CD8-positive, alpha-beta memory T cell (primary cell): Measurements from ENCODE around the gene RAET1E. TPM values are rescaled to one million over a fixed set of nuclear protein-coding genes. Genes with fewer than 3 reads are reported as not detected.
A peak's percentile ranks its signal among the peaks of the same experiment; 100 is the strongest.
"Not testable (repeated sequence)": the region's sequence is repeated elsewhere in the genome, so short reads cannot be mapped to it uniquely, and the experiment has no call there.

Experiments used
- CTCF ChIA-PET: fragments of 350-600 bp; sonication (Branson Sonifier 250); formaldehyde crosslinking; loops from one replicate; lab custom pipeline; 2021; ENCODE audit warnings: antibody characterized with exemption; lab: Charles Lee
- POLR2A ChIA-PET: fragments of 350-600 bp; sonication (Branson Sonifier 250); formaldehyde crosslinking; loops from one replicate; lab custom pipeline; 2021; ENCODE audit warnings: antibody characterized with exemption; lab: Charles Lee
- DNase-seq, 5 donors: peaks; one replicate each; pipeline versions ENCODE4 v3.0.0 to v3.0.0-alpha.2; 2020 to 2022; ENCODE audit warnings: mixed read lengths in 1 of 5
- H3K27ac ChIP-seq: one replicate; pipeline ENCODE4 v1.7.0; 2013; ENCODE audit warnings: low read depth, mild to moderate bottlenecking, low read length, moderate library complexity
- H3K27me3 ChIP-seq: 2 replicates; pipeline ENCODE4 v1.7.0; 2013; ENCODE audit warnings: low read length, mild to moderate bottlenecking; ENCODE audit not compliant: insufficient read depth, poor library complexity, severe bottlenecking
- H3K36me3 ChIP-seq: 2 replicates; pipeline ENCODE4 v1.7.0; 2013; ENCODE audit warnings: mild to moderate bottlenecking, low read length, moderate library complexity; ENCODE audit not compliant: insufficient read depth
- H3K4me1 ChIP-seq: 2 replicates; pipeline ENCODE4 v1.7.0; 2013; ENCODE audit warnings: mild to moderate bottlenecking, low read length, moderate library complexity; ENCODE audit not compliant: insufficient read depth
- H3K4me3 ChIP-seq: 2 replicates; pipeline ENCODE4 v1.7.0; 2013; ENCODE audit warnings: mild to moderate bottlenecking, low read length
- H3K9me3 ChIP-seq: 2 replicates; pipeline ENCODE4 v1.7.0; 2013; ENCODE audit warnings: mild to moderate bottlenecking, low read length
- H3K27ac Mint-ChIP-seq, 8 donors: one replicate each; pipeline ENCODE4 v1.8.0; 2020 to 2021; ENCODE audit warnings: mixed read lengths in 8 of 8, mild to moderate bottlenecking in 6 of 8, inconsistent platforms in 3 of 8, moderate library complexity in 3 of 8
- H3K27me3 Mint-ChIP-seq, 2 donors: one replicate each; pipeline ENCODE4 v1.8.0; 2020 to 2021; ENCODE audit warnings: mixed read lengths in 2 of 2, mild to moderate bottlenecking in 1 of 2, moderate library complexity in 1 of 2
- H3K36me3 Mint-ChIP-seq, 3 donors: one replicate each; pipeline ENCODE4 v1.8.0; 2020 to 2021; ENCODE audit warnings: mixed read lengths in 3 of 3, inconsistent platforms in 1 of 3, mild to moderate bottlenecking in 1 of 3
- H3K4me1 Mint-ChIP-seq, 3 donors: one replicate each; pipeline ENCODE4 v1.8.0; 2020 to 2021; ENCODE audit warnings: mixed read lengths in 3 of 3, inconsistent platforms in 1 of 3, mild to moderate bottlenecking in 1 of 3
- H3K4me3 Mint-ChIP-seq, 7 donors: one replicate each; pipeline ENCODE4 v1.8.0; 2020 to 2021; ENCODE audit warnings: mixed read lengths in 7 of 7, mild to moderate bottlenecking in 6 of 7, moderate library complexity in 4 of 7, inconsistent platforms in 2 of 7
- H3K9me3 Mint-ChIP-seq, 5 donors: one replicate each; pipeline ENCODE4 v1.8.0; 2020 to 2022; ENCODE audit warnings: mixed read lengths in 5 of 5, mild to moderate bottlenecking in 3 of 5, moderate library complexity in 2 of 5, inconsistent platforms in 1 of 5
- polyA plus RNA-seq: library from polyadenylated mRNA; unstranded; fragments of 300-500 nt; fragmentation: Illumina TruSeq; gene quantifications from one replicate; pipeline ENCODE4 v1.2.3, GENCODE V29; 2021
- total RNA-seq, 2 experiments: library from RNA; stranded (reverse); gene quantifications; one replicate each; pipeline ENCODE4 v1.2.3, GENCODE V29; 2021

RAET1E gene
- total and polyA plus RNA-seq, 3 experiments from 2014 or later: not detected

GRCh38 chr6:149869275-149869892 lies 28.5 kb downstream of the RAET1E start:
- H3K36me3 Mint-ChIP-seq: peaks cover 0 to 4% (median 0%) of the 10 kb centered on the region in 3 donors
- H3K4me3 ChIP-seq: no peak overlapping the region
- no peaks in the 10 kb centered on the region for H3K9me3 ChIP-seq
- peaks cover 8 to 28% of the 10 kb centered on the region in 2 donors for H3K27me3 Mint-ChIP-seq
- H3K9me3 Mint-ChIP-seq: peaks cover 0 to 13% (median 4%) of the 10 kb centered on the region in 5 donors
- H3K27ac ChIP-seq: no peak overlapping the region
- H3K27me3 ChIP-seq: no peaks in the 10 kb centered on the region
- CTCF ChIA-PET: interaction anchor here (0.6 kb wide), 1 partner anchor 42 kb away, joined by 3 read pairs; no protein-coding TSS in a partner anchor
- H3K4me3 Mint-ChIP-seq: no peak overlapping the region
- no peak overlapping the region for H3K27ac Mint-ChIP-seq
- no peak for DNase-seq
- POLR2A ChIA-PET: no interaction called here
- peaks cover 5% of the 10 kb centered on the region for H3K4me1 ChIP-seq
- no peaks in the 10 kb centered on the region for H3K36me3 ChIP-seq
- H3K4me1 Mint-ChIP-seq: peaks cover 2 to 6% (median 6%) of the 10 kb centered on the region in 3 donors

GRCh38 chr6:149867876-149868640 lies 29.9 kb downstream of the RAET1E start:
- Mint-ChIP-seq H3K9me3 (peaks cover 0 to 8% (median 4%) of the 10 kb centered on the region in 5 donors), H3K27me3 (peaks cover 3 to 15% of the 10 kb centered on the region in 2 donors), H3K4me1 (peaks cover 3 to 8% (median 7%) of the 10 kb centered on the region in 3 donors), H3K36me3 (no peaks in the 10 kb centered on the region), H3K4me3 (no peak overlapping the region), H3K27ac (no peak overlapping the region)
- no peak for DNase-seq
- H3K4me1 ChIP-seq: peaks cover 6% of the 10 kb centered on the region
- no peaks in the 10 kb centered on the region for H3K36me3 ChIP-seq
- H3K27me3 ChIP-seq: no peaks in the 10 kb centered on the region
- H3K4me3 ChIP-seq: no peak overlapping the region
- H3K27ac ChIP-seq: no peak overlapping the region
- no peaks in the 10 kb centered on the region for H3K9me3 ChIP-seq
- POLR2A ChIA-PET: no interaction called here
- CTCF ChIA-PET: interaction anchor here (0.5 kb wide), 1 partner anchor 157 kb away, joined by 3 read pairs; no protein-coding TSS in a partner anchor

- Histone ChIP-seq H3K4me3 (peak overlapping the region; percentile 58), H3K9me3 (no peaks in the 10 kb centered on the region), H3K27me3 (no peaks in the 10 kb centered on the region), H3K27ac (no peak overlapping the region), H3K36me3 (no peaks in the 10 kb centered on the region), H3K4me1 (peaks cover 12% of the 10 kb centered on the region)
- H3K27ac Mint-ChIP-seq: peak overlapping the region in 5 of 8 donors; percentile 27 to 83 (median 39)
- no peaks in the 10 kb centered on the region for H3K9me3 Mint-ChIP-seq
- CTCF ChIA-PET: interaction anchor here (1.1 to 2.4 kb wide), 4 partner anchors 18 to 41 kb away, joined by 3 to 8 read pairs (median 5); no protein-coding TSS in a partner anchor
- peak in 3 of 5 donors; percentile 38 to 51 (median 46) for DNase-seq
- peak overlapping the region; percentile 66 to 86 (median 73) for H3K4me3 Mint-ChIP-seq
- POLR2A ChIA-PET: no interaction called here
- no peaks in the 10 kb centered on the region for H3K36me3 Mint-ChIP-seq
- H3K4me1 Mint-ChIP-seq: peaks cover 8 to 14% (median 12%) of the 10 kb centered on the region in 3 donors
- peaks cover 7 to 31% of the 10 kb centered on the region in 2 donors for H3K27me3 Mint-ChIP-seq
These were observed 33.1 kb downstream of the RAET1E start for GRCh38 chr6:149864578-149865535.

GRCh38 chr6:149863698-149864577 lies 34.0 kb downstream of the RAET1E start, which contains the start of gene LRP11:
TSS of gene LRP11 (minus strand) at chr6:149864359. CDS start at chr6:149864020, 339 bp downstream.
- POLR2A ChIA-PET: no interaction called here
- CTCF ChIA-PET: interaction anchor here (1.1 to 2.4 kb wide), 2 partner anchors 24 to 94 kb away, joined by 4 to 8 read pairs; no protein-coding TSS in a partner anchor

GRCh38 chr6:149862922-149863697 lies 34.8 kb downstream of the RAET1E start:
- no peaks in the 10 kb centered on the region for H3K36me3 Mint-ChIP-seq
- peak overlapping the region; percentile 58 for H3K4me3 ChIP-seq
- CTCF ChIA-PET: interaction anchor here (1.1 kb wide), 1 partner anchor 93 kb away, joined by 4 read pairs; no protein-coding TSS in a partner anchor

More at GRCh38 chr6:149863698-149864577, 34.0 kb downstream of the RAET1E start, which contains the start of gene LRP11:
- no peaks in the 10 kb centered on the region for H3K9me3 Mint-ChIP-seq
- peaks cover 7 to 33% of the 10 kb centered on the region in 2 donors for H3K27me3 Mint-ChIP-seq
- H3K27ac Mint-ChIP-seq: peak within 1 kb of the TSS in 4 of 8 donors; percentile 27 to 83 (median 40)
- peak within 1 kb of the TSS; percentile 68 to 89 (median 83) for H3K4me3 Mint-ChIP-seq
- peak within 1 kb of the TSS; percentile 58 for H3K4me3 ChIP-seq
- no peaks in the 10 kb centered on the region for H3K36me3 Mint-ChIP-seq
- H3K27ac ChIP-seq: peak within 1 kb of the TSS; percentile 45
- H3K4me1 Mint-ChIP-seq: peaks cover 8 to 14% (median 12%) of the 10 kb centered on the region in 3 donors
- no peaks in the 10 kb centered on the region for H3K36me3 ChIP-seq
- peaks cover 12% of the 10 kb centered on the region for H3K4me1 ChIP-seq
- peak; percentile 71 to 84 (median 78) for DNase-seq
- no peaks in the 10 kb centered on the region for H3K27me3 ChIP-seq
- H3K9me3 ChIP-seq: no peaks in the 10 kb centered on the region

GRCh38 chr6:149862424-149862738 lies 35.5 kb downstream of the RAET1E start:
- DNase-seq, H3K27ac Mint-ChIP-seq, H3K36me3 Mint-ChIP-seq, POLR2A ChIA-PET, H3K27me3 ChIP-seq, H3K9me3 ChIP-seq, H3K27ac ChIP-seq, H3K4me3 ChIP-seq, H3K9me3 Mint-ChIP-seq, H3K36me3 ChIP-seq: not testable (repeated sequence)
- Mint-ChIP-seq H3K4me3 (peak overlapping the region in 5 of 7 donors; percentile 44 to 84 (median 60)), H3K27me3 (peaks cover 9 to 45% of the 10 kb centered on the region in 2 donors), H3K4me1 (peaks cover 8 to 14% (median 12%) of the 10 kb centered on the region in 3 donors)
- CTCF ChIA-PET: interaction anchor here (1.2 kb wide), 1 partner anchor 27 kb away, joined by 3 read pairs; no protein-coding TSS in a partner anchor
- peaks cover 12% of the 10 kb centered on the region for H3K4me1 ChIP-seq

More at GRCh38 chr6:149862922-149863697, 34.8 kb downstream of the RAET1E start:
- peak overlapping the region; percentile 62 to 89 (median 83) for H3K4me3 Mint-ChIP-seq
- no peaks in the 10 kb centered on the region for H3K9me3 ChIP-seq
- H3K27ac Mint-ChIP-seq: peak overlapping the region in 3 of 8 donors; percentile 6 to 39 (median 35)
- peak overlapping the region; percentile 45 for H3K27ac ChIP-seq
- peaks cover 8 to 14% (median 12%) of the 10 kb centered on the region in 3 donors for H3K4me1 Mint-ChIP-seq
- H3K27me3 ChIP-seq: no peaks in the 10 kb centered on the region
- H3K27me3 Mint-ChIP-seq: peaks cover 6 to 41% of the 10 kb centered on the region in 2 donors
- DNase-seq: peak in 3 of 5 donors; percentile 7 to 24 (median 10)
- H3K36me3 ChIP-seq: no peaks in the 10 kb centered on the region
- peaks cover 12% of the 10 kb centered on the region for H3K4me1 ChIP-seq
- POLR2A ChIA-PET: no interaction called here
- H3K9me3 Mint-ChIP-seq: no peaks in the 10 kb centered on the region
